Measurements from ENCODE around the gene EPHB4.
A peak's percentile ranks its signal among the peaks of the same experiment; 100 is the strongest.

- peak; percentile 96 to 97 (median 96) for TF ChIP-seq CTCF (IDR thresholded peaks at IDR 0.05)
- peak; percentile 51 for TF ChIP-seq POLR2A (IDR thresholded peaks at IDR 0.05)
Measured at GRCh38 chr7:100852048-100852872, 24.9 kb upstream of the EPHB4 start, which contains the start of gene SLC12A9.
